ENCODE results near the gene KDELR3.

Gene KDELR3

DNA sequence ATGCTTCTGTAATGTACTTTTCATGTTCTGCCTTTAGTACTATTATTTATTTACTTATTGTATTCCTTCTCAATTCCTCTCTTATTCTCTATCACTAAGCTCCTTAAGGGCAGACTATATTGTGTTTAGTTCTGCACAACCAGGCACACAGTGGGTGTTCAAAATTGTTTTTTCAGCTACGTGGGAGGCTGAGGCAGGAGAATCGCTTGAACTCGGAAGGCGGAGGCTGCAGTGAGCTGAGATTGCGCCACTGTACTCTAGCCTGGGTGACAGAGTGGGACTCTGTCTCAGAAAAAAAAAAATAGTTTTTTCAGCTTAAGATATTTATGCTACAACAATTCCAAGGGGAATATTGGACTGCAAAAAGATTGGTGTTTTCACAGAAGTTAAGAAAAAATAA is 55.6 kb downstream of the KDELR3 start:
- TF ChIP-seq, protein P1, sequence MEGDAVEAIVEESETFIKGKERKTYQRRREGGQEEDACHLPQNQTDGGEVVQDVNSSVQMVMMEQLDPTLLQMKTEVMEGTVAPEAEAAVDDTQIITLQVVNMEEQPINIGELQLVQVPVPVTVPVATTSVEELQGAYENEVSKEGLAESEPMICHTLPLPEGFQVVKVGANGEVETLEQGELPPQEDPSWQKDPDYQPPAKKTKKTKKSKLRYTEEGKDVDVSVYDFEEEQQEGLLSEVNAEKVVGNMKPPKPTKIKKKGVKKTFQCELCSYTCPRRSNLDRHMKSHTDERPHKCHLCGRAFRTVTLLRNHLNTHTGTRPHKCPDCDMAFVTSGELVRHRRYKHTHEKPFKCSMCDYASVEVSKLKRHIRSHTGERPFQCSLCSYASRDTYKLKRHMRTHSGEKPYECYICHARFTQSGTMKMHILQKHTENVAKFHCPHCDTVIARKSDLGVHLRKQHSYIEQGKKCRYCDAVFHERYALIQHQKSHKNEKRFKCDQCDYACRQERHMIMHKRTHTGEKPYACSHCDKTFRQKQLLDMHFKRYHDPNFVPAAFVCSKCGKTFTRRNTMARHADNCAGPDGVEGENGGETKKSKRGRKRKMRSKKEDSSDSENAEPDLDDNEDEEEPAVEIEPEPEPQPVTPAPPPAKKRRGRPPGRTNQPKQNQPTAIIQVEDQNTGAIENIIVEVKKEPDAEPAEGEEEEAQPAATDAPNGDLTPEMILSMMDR (IDR thresholded peaks at IDR 0.05; ENCODE audit: low read depth, low read length) = no peak
- DNase-seq (ENCODE audit: extremely low read depth, low read depth) = no peak

DNA sequence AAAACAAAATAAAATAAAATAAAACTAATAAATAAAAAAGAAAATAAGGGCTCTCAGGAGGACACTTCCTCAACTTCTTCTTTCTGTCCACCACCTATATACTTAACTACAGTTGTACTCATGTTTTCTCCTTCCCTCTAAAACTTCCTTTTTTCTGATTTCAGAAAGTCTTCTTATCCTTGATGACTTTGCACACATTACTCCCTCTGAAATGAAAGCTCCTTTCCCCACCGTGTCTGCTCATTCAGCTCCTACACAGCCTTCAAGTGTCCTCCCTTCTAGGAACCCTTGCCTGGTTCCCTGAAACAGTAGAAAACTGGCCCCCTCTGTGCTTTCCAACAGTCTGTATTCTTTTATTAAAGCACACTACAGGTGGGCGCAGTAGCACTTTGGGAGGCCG is 56.5 kb downstream of the KDELR3 start:
- DNase-seq (ENCODE audit: extremely low read depth, low read depth) = no peak
- TF ChIP-seq, protein P1 (IDR thresholded peaks at IDR 0.05; ENCODE audit: low read depth, low read length) = no peak

DNA sequence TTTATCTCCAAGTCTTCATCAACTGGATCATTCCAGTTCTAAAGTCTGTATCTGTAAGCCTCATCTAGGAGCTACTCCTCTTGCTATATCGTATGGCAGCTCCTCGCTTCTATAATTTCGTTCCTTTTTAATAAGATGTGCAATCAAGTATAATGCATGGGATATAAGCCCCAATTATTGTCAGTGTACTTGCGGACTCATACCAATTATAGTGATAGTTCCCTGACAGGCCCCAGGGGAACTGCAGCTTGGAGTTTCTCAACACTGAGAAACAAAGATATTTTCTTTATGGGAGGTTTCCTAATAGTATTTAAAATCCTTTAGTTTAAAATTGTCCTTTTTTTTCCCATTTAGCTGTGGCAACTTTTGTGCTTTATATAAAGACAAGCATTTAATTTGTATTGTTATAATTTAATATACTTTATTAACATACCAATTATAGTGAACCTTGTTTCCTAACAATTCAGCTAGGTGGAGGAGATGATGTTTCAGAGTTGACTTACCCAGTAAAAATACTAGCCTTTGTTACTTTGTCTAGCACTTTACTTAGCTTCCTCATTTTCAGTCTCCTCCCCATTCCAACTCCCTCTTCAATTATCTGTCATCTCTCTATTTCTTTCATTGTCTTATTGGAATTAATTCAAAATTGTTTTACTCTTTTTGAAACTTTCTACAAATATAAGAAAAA is 63.5 kb downstream of the KDELR3 start:
- no peak for DNase-seq (ENCODE audit: extremely low read depth, low read depth)
- TF ChIP-seq, protein P1 (IDR thresholded peaks at IDR 0.05; ENCODE audit: low read depth, low read length) = no peak

Measured in AG09319 (cell line).